RCC 7860 (cell line): Measurements from ENCODE around the gene MOV10.
"Not testable (repeated sequence)": the region's sequence is repeated elsewhere in the genome, so short reads cannot be mapped to it uniquely, and the experiment has no call there.

Source experiments
- DNase-seq: peaks from one replicate; pipeline ENCODE4 v3.0.0-alpha.2; 2015; ENCODE audit warnings: low spot score
- FAIRE-seq: peaks from 2 replicates; lab custom pipeline; 2012; peaks lifted over from hg19 to GRCh38; lab: Jason Lieb, UNC

Gene MOV10

GRCh38 chr1:112674440-112674985 lies at the start of gene MOV10:
TSS of gene MOV10 (plus strand) at chr1:112674659. CDS start at chr1:112674913, 254 bp downstream.
- FAIRE-seq (no peak), DNase-seq (peak; percentile 69)

DNA sequence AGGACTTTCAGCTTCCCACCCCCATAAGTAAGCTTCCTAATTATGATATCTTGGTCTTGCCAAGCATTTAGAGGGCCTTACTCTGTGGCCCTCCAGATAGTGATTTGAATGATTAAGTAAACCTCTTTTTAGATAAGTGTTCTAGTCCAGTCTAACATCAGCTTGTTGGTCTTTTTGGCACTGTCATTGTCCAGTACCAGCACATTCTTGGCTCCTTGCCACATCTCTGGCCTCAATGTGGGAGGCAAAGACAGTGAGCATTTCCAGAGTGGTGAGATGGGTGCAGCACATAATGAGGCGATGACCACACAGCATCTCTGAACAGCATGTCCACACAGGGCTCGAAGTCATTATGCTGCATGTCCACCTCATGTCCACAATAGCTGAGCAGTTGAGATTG lies 48.8 kb upstream of the MOV10 start:
- peak; percentile 53 for FAIRE-seq

GRCh38 chr1:112626193-112626592 lies 48.3 kb upstream of the MOV10 start:
- FAIRE-seq (no peak), DNase-seq (no peak)

More for the DNA sequence above, 48.8 kb upstream of the MOV10 start:
- DNase-seq = peak; percentile 71

GRCh38 chr1:112626887-112627286 lies 47.6 kb upstream of the MOV10 start:
- DNase-seq (no peak), FAIRE-seq (no peak)

DNA sequence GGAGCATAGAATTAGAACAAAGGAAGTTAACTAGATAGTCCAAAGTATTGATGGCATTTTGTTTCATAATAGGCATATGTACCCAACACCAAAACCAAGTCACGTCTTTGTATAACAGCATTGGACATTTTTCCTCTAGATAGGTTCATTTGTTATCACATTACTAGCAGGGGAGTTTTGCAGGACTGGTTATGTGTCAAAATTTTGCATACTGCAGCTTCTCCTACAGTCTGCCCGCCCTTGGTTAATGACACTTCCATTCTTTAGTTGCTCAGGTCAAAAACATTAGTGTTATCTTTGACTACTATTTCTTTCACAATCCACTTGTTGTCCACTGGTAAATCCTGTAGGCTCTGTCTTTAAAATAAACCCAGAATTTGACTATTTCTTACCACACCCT lies 45.9 kb upstream of the MOV10 start:
- FAIRE-seq (no peak), DNase-seq (no peak)

DNA sequence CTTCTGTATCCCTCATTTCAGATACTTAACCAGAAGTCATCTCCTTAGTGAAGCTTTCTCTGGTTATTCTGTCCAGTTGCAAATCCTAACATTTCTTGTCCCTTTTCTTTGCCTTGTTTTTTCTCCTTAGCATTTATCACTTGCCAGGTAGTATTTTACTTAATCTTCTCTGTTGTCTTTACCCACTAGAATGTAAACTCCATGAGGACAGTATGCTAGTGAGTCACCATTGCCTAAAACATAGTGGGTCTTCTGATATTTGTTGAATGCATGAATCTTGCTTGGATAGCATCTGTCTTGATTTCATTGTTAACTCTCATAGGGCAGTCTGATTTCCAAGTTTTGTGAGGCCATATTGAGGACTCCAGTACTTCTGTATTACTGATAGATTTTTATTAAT lies 45.2 kb upstream of the MOV10 start:
- DNase-seq = no peak
- FAIRE-seq = no peak

GRCh38 chr1:112633628-112634027 lies 40.8 kb upstream of the MOV10 start:
- DNase-seq = no peak
- FAIRE-seq = no peak

GRCh38 chr1:112634367-112634766 lies 40.1 kb upstream of the MOV10 start:
- FAIRE-seq (no peak), DNase-seq (no peak)

- FAIRE-seq = no peak
- DNase-seq = no peak
Observed at GRCh38 chr1:112636056-112636455, 38.4 kb upstream of the MOV10 start.

- peak; percentile 96 for FAIRE-seq
Observed at GRCh38 chr1:112636597-112637253, 37.7 kb upstream of the MOV10 start.

DNA sequence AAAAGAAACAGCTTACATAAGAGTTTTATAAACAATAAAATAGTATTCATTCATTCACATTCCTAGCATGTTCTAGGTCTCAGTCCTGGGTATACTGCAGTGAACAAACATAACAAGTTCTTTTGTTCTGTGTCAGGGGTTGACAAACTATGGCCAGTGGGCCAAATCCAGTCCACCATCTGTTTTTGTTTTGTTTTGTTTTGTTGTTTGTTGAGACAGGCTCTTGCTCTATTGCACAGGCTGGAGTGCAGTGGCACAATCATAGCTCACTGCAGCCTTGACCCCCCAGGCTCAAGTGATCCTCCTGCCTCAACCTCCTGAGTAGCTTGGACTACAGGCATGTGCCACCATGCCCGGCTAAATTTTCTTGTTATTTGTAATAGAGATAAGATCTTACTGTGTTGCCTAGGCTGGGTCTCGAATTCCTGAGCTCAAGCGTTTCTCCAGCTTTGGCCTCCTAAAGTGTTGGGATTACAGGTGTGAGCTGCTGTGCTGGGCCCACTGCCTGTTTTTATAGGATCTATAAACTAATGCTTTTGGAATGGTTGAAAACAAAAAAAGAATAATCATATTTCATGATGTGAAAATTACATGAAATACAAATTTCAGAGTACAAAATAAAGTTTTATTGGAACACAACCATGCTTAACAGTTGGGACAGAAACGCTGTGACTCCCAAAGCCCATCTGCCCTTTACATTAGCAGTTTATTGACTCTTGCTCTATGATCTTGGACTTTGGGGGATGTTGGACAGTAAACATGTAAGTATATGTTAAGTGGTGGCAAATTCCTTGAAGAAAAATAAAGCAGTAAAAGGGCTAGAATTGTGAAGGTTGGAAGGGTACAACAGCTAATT lies 37.0 kb upstream of the MOV10 start:
- DNase-seq (no peak), FAIRE-seq (no peak)

More at GRCh38 chr1:112636597-112637253, 37.7 kb upstream of the MOV10 start:
- peak; percentile 61 for DNase-seq

- FAIRE-seq = no peak
- DNase-seq = no peak
Observed at GRCh38 chr1:112638110-112638428, 36.4 kb upstream of the MOV10 start.

GRCh38 chr1:112640437-112640836 lies 34.0 kb upstream of the MOV10 start:
- not testable (repeated sequence) for DNase-seq, FAIRE-seq

DNA sequence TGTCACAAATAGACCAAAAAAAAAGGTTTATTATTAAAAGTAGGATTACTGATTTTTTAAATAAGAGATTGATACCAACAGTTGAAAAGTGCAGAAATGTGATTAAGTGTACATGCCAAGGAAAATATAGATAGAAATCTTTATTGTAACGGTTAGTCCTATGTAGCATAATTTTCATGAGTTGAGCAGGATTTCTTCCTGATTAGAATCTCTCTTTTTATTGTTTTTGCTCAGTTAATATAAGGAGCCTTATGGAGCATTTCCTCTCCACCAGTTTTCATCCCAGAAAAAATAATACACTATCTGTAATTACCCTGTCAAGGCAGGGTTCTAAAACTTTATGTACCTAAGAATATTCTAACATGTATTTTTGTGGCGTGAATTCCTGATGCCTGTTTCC lies 31.4 kb upstream of the MOV10 start:
- FAIRE-seq (no peak), DNase-seq (no peak)

GRCh38 chr1:112646225-112646624 lies 28.2 kb upstream of the MOV10 start:
- no peak for DNase-seq
- FAIRE-seq = no peak

DNA sequence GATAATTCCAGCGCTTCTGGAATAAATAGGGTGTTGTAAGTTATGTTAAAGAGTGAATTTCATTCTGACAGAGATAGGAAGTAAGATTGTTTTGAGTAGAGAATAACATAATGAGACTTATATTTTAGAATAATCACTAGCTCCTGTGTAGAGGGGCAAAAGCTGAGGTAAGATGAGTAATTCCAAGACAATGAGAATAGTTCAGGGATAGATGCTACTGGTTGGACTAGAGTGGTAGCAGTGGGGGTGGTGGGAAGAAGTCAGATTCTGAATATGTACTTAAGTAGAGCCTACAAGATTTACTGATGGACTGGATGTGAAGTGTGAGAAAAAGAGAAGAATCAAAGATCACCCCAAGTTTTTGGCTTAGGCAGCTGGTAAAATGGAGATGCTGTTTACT lies 23.3 kb upstream of the MOV10 start:
- FAIRE-seq (no peak), DNase-seq (no peak)

DNA sequence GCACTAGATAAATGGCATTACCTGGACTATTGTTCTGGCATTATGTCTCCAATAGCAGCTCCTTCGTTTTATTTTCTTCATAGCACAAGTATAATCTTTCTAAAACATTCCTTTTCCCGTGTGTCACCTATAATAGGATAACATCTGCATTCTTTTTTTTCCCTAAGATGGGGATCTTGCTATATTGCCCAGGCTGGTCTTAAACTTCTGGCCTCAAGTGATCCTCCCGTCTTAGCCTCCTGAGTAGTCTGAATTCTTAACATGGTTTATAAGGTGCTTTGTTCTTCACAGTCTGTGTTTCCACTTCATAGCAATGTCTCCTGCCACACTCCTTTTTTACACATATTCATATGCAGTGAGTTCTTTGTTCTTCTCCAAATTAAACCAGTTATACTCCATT lies 8.6 kb upstream of the MOV10 start:
- no peak for FAIRE-seq
- no peak for DNase-seq

DNA sequence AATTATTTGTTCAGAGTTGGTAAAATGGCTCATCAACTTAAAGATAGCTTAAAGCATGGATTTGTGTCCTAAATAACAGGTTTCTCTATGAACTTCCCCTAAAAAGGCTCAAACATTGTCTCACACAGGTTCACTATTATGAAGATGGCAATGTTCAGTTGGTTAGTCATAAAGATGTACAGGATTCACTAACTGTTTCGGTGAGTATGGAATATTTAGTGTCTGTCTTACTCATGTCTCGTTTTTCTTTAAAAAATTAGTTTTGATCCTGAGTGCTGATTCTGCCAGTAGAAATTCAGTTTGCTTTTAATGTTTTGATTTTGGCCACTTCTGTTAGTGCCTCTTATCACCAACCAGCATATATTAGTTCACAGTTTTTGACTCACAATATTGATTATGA lies 7.5 kb upstream of the MOV10 start:
- FAIRE-seq = no peak
- no peak for DNase-seq

DNA sequence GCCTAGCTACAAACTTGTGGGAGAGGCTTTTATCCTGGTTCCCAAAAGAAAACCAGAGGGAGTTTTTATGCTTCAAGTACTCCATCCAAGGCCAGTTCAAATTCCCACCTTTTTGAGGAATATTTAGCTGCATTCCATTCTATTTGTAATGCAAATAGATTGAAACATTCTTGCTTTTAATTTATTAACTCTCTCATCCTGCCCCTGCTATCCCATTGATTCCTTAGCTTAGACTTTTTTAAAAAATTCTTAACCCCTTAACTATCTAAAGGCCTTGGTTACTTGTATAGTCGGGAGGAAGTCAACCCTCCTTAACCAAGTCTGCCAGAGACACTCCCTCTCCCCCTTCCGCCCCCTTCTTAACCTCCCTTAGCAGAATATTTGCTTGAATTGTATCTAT lies 2.5 kb upstream of the MOV10 start:
- DNase-seq = no peak
- FAIRE-seq = no peak

DNA sequence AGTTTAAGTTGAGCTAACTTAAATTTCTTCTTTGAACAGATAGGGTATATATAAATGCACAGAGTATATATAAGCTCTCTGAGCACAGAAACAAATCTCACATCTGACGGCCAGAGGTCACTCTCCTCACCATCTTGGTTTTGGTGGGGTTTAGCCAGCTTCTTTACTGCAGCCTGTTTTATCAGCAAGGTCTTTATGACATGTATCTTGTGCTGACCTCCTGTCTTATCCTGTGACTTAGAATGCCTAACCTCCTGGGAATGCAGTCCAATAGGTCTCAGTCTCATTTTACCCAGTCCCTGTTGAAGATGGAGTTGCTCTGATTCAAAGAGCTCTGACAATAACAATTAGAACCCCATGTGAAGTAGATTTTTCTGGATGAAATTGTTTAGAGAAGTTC lies 1.6 kb upstream of the MOV10 start:
- no peak for DNase-seq
- FAIRE-seq = no peak

DNA sequence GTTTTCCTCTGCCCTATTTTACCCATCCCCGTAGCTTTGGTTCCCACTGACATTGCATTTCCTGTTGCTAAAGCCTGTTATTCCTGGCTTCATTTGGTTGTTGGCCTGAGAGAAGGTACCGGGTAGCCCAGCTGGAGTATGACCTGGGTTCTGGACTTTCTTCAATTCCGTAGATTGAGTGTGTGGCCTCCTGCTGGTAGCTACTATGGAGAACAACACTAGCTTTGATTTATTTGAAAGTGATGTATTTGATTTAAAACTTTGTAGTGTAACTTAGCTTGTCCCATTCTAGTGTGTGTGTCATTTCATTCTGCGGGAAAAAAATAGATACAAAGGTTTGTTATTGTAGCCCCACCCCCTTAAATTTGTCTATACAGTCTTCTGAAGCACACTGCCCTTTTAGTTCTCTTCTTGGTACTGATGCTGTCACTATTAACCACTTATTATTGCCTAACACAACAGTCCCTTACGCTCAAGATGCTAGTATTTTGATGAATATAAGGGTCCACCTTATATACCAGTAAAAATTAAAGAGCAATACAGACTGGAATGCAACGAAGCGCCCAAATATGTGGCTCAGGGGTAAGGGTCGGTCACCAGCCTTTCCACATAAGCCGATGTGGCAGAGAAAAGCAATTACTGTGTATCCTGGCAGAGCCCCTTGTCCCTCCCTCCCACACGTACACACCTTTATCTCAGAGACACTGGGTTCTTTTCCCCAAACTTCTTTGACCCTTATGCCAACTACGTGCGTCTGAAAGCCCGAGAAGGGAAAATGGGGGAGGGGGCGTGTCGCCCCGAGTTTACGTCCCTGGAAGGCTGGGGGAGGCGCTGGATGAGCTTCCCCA lies 643 bp upstream of the MOV10 start:
- FAIRE-seq (peak; percentile 65), DNase-seq (peak; percentile 54)
